CD8-positive, alpha-beta memory T cell (primary cell): ENCODE results near the gene OTC. TPM values are rescaled to one million over a fixed set of nuclear protein-coding genes. Genes with fewer than 3 reads are reported as not detected.

ENCODE experiments used
- CTCF ChIA-PET: fragments of 350-600 bp; sonication (Branson Sonifier 250); formaldehyde crosslinking; loops from one replicate; lab custom pipeline; 2021; ENCODE audit warnings: antibody characterized with exemption; lab: Charles Lee
- POLR2A ChIA-PET: fragments of 350-600 bp; sonication (Branson Sonifier 250); formaldehyde crosslinking; loops from one replicate; lab custom pipeline; 2021; ENCODE audit warnings: antibody characterized with exemption; lab: Charles Lee
- DNase-seq, 5 donors: peaks; one replicate each; pipeline versions ENCODE4 v3.0.0 to v3.0.0-alpha.2; 2020 to 2022; ENCODE audit warnings: mixed read lengths in 1 of 5
- H3K27ac ChIP-seq: one replicate; pipeline ENCODE4 v1.7.0; 2013; ENCODE audit warnings: low read depth, mild to moderate bottlenecking, low read length, moderate library complexity
- H3K27me3 ChIP-seq: 2 replicates; pipeline ENCODE4 v1.7.0; 2013; ENCODE audit warnings: low read length, mild to moderate bottlenecking; ENCODE audit not compliant: insufficient read depth, poor library complexity, severe bottlenecking
- H3K36me3 ChIP-seq: 2 replicates; pipeline ENCODE4 v1.7.0; 2013; ENCODE audit warnings: mild to moderate bottlenecking, low read length, moderate library complexity; ENCODE audit not compliant: insufficient read depth
- H3K4me1 ChIP-seq: 2 replicates; pipeline ENCODE4 v1.7.0; 2013; ENCODE audit warnings: mild to moderate bottlenecking, low read length, moderate library complexity; ENCODE audit not compliant: insufficient read depth
- H3K4me3 ChIP-seq: 2 replicates; pipeline ENCODE4 v1.7.0; 2013; ENCODE audit warnings: mild to moderate bottlenecking, low read length
- H3K9me3 ChIP-seq: 2 replicates; pipeline ENCODE4 v1.7.0; 2013; ENCODE audit warnings: mild to moderate bottlenecking, low read length
- H3K27ac Mint-ChIP-seq, 8 donors: one replicate each; pipeline ENCODE4 v1.8.0; 2020 to 2021; ENCODE audit warnings: mixed read lengths in 8 of 8, mild to moderate bottlenecking in 6 of 8, inconsistent platforms in 3 of 8, moderate library complexity in 3 of 8
- H3K27me3 Mint-ChIP-seq, 2 donors: one replicate each; pipeline ENCODE4 v1.8.0; 2020 to 2021; ENCODE audit warnings: mixed read lengths in 2 of 2, mild to moderate bottlenecking in 1 of 2, moderate library complexity in 1 of 2
- H3K36me3 Mint-ChIP-seq, 3 donors: one replicate each; pipeline ENCODE4 v1.8.0; 2020 to 2021; ENCODE audit warnings: mixed read lengths in 3 of 3, inconsistent platforms in 1 of 3, mild to moderate bottlenecking in 1 of 3
- H3K4me1 Mint-ChIP-seq, 3 donors: one replicate each; pipeline ENCODE4 v1.8.0; 2020 to 2021; ENCODE audit warnings: mixed read lengths in 3 of 3, inconsistent platforms in 1 of 3, mild to moderate bottlenecking in 1 of 3
- H3K4me3 Mint-ChIP-seq, 7 donors: one replicate each; pipeline ENCODE4 v1.8.0; 2020 to 2021; ENCODE audit warnings: mixed read lengths in 7 of 7, mild to moderate bottlenecking in 6 of 7, moderate library complexity in 4 of 7, inconsistent platforms in 2 of 7
- H3K9me3 Mint-ChIP-seq, 5 donors: one replicate each; pipeline ENCODE4 v1.8.0; 2020 to 2022; ENCODE audit warnings: mixed read lengths in 5 of 5, mild to moderate bottlenecking in 3 of 5, moderate library complexity in 2 of 5, inconsistent platforms in 1 of 5
- polyA plus RNA-seq: library from polyadenylated mRNA; unstranded; fragments of 300-500 nt; fragmentation: Illumina TruSeq; gene quantifications from one replicate; pipeline ENCODE4 v1.2.3, GENCODE V29; 2021
- total RNA-seq, 2 experiments: library from RNA; stranded (reverse); gene quantifications; one replicate each; pipeline ENCODE4 v1.2.3, GENCODE V29; 2021

The OTC gene
- total and polyA plus RNA-seq, 3 experiments from 2014 or later: 0.15 TPM; not detected in 2

GRCh38 chrX:38357747-38358673 is 5.6 kb downstream of the OTC start:
- ChIA-PET CTCF (no interaction called here), POLR2A (no interaction called here)
- Mint-ChIP-seq H3K27ac (no peak overlapping the region), H3K36me3 (no peaks in the 10 kb centered on the region), H3K9me3 (no peaks in the 10 kb centered on the region), H3K27me3 (no peaks in the 10 kb centered on the region), H3K4me1 (no peaks in the 10 kb centered on the region), H3K4me3 (no peak overlapping the region)
- Histone ChIP-seq H3K27ac (no peak overlapping the region), H3K4me3 (no peak overlapping the region), H3K36me3 (no peaks in the 10 kb centered on the region), H3K4me1 (no peaks in the 10 kb centered on the region), H3K9me3 (no peaks in the 10 kb centered on the region), H3K27me3 (no peaks in the 10 kb centered on the region)
- DNase-seq: no peak

GRCh38 chrX:38363046-38363445 is 10.6 kb downstream of the OTC start:
- H3K4me3 Mint-ChIP-seq: no peak overlapping the region
- H3K4me3 ChIP-seq: no peak overlapping the region
- H3K4me1 ChIP-seq: no peaks in the 10 kb centered on the region
- no peaks in the 10 kb centered on the region for H3K9me3 ChIP-seq
- H3K27me3 Mint-ChIP-seq: peaks cover 4% of the 10 kb centered on the region in 2 donors
- H3K36me3 Mint-ChIP-seq: no peaks in the 10 kb centered on the region
- no peaks in the 10 kb centered on the region for H3K36me3 ChIP-seq
- ChIA-PET CTCF (no interaction called here), POLR2A (no interaction called here)
- no peak overlapping the region for H3K27ac ChIP-seq
- DNase-seq: no peak
- H3K27me3 ChIP-seq: no peaks in the 10 kb centered on the region
- H3K27ac Mint-ChIP-seq: no peak overlapping the region
- H3K9me3 Mint-ChIP-seq: no peaks in the 10 kb centered on the region
- no peaks in the 10 kb centered on the region for H3K4me1 Mint-ChIP-seq

- Mint-ChIP-seq H3K9me3 (no peaks in the 10 kb centered on the region), H3K4me3 (no peak overlapping the region), H3K27me3 (peaks cover 7 to 9% of the 10 kb centered on the region in 2 donors), H3K36me3 (no peaks in the 10 kb centered on the region), H3K4me1 (no peaks in the 10 kb centered on the region), H3K27ac (no peak overlapping the region)
- Histone ChIP-seq H3K36me3 (no peaks in the 10 kb centered on the region), H3K9me3 (no peaks in the 10 kb centered on the region), H3K4me1 (no peaks in the 10 kb centered on the region), H3K27me3 (no peaks in the 10 kb centered on the region), H3K27ac (no peak overlapping the region), H3K4me3 (no peak overlapping the region)
- ChIA-PET POLR2A (no interaction called here), CTCF (no interaction called here)
- DNase-seq: no peak
Measured at GRCh38 chrX:38365954-38366353, 13.6 kb downstream of the OTC start.

- Mint-ChIP-seq H3K4me3 (no peak overlapping the region), H3K27ac (no peak overlapping the region), H3K9me3 (no peaks in the 10 kb centered on the region), H3K36me3 (no peaks in the 10 kb centered on the region), H3K27me3 (peaks cover 9 to 13% of the 10 kb centered on the region in 2 donors), H3K4me1 (no peaks in the 10 kb centered on the region)
- Histone ChIP-seq H3K4me1 (no peaks in the 10 kb centered on the region), H3K27me3 (no peaks in the 10 kb centered on the region), H3K9me3 (no peaks in the 10 kb centered on the region), H3K27ac (no peak overlapping the region), H3K36me3 (no peaks in the 10 kb centered on the region), H3K4me3 (no peak overlapping the region)
- POLR2A ChIA-PET: no interaction called here
- no peak for DNase-seq
- CTCF ChIA-PET: no interaction called here
Measured at GRCh38 chrX:38368774-38369173, 16.4 kb downstream of the OTC start.

- Histone ChIP-seq H3K36me3 (no peaks in the 10 kb centered on the region), H3K27ac (no peak overlapping the region), H3K9me3 (no peaks in the 10 kb centered on the region), H3K4me1 (no peaks in the 10 kb centered on the region), H3K27me3 (no peaks in the 10 kb centered on the region), H3K4me3 (no peak overlapping the region)
- Mint-ChIP-seq H3K9me3 (no peaks in the 10 kb centered on the region), H3K36me3 (no peaks in the 10 kb centered on the region), H3K27ac (no peak overlapping the region), H3K27me3 (peaks cover 4 to 10% of the 10 kb centered on the region in 2 donors), H3K4me1 (no peaks in the 10 kb centered on the region), H3K4me3 (no peak overlapping the region)
- CTCF ChIA-PET: no interaction called here
- POLR2A ChIA-PET: no interaction called here
- DNase-seq: no peak
Measured at GRCh38 chrX:38371641-38372040, 19.2 kb downstream of the OTC start.

- peaks cover 6 to 14% of the 10 kb centered on the region in 2 donors for H3K27me3 Mint-ChIP-seq
- no peaks in the 10 kb centered on the region for H3K4me1 Mint-ChIP-seq
- no peak overlapping the region for H3K4me3 Mint-ChIP-seq
- Histone ChIP-seq H3K4me1 (no peaks in the 10 kb centered on the region), H3K36me3 (no peaks in the 10 kb centered on the region), H3K27me3 (no peaks in the 10 kb centered on the region), H3K9me3 (no peaks in the 10 kb centered on the region), H3K27ac (no peak overlapping the region), H3K4me3 (no peak overlapping the region)
- no peak overlapping the region for H3K27ac Mint-ChIP-seq
- ChIA-PET POLR2A (no interaction called here), CTCF (no interaction called here)
- peaks cover 0 to 3% (median 0%) of the 10 kb centered on the region in 5 donors for H3K9me3 Mint-ChIP-seq
- H3K36me3 Mint-ChIP-seq: no peaks in the 10 kb centered on the region
- DNase-seq: no peak
Measured at GRCh38 chrX:38374431-38374830, 22.0 kb downstream of the OTC start.

GRCh38 chrX:38375891-38376290 is 23.5 kb downstream of the OTC start:
- no peaks in the 10 kb centered on the region for H3K36me3 ChIP-seq
- no peaks in the 10 kb centered on the region for H3K4me1 Mint-ChIP-seq
- H3K27ac ChIP-seq: no peak overlapping the region
- no peaks in the 10 kb centered on the region for H3K27me3 ChIP-seq
- H3K27me3 Mint-ChIP-seq: peaks cover 3 to 11% of the 10 kb centered on the region in 2 donors
- no peaks in the 10 kb centered on the region for H3K9me3 ChIP-seq
- no peaks in the 10 kb centered on the region for H3K4me1 ChIP-seq
- ChIA-PET CTCF (no interaction called here), POLR2A (no interaction called here)
- DNase-seq: no peak
- H3K36me3 Mint-ChIP-seq: no peaks in the 10 kb centered on the region
- H3K4me3 ChIP-seq: no peak overlapping the region
- no peak overlapping the region for H3K27ac Mint-ChIP-seq
- no peak overlapping the region for H3K4me3 Mint-ChIP-seq
- peaks cover 0 to 3% (median 0%) of the 10 kb centered on the region in 5 donors for H3K9me3 Mint-ChIP-seq

- H3K27me3 ChIP-seq: no peaks in the 10 kb centered on the region
- Mint-ChIP-seq H3K27ac (no peak overlapping the region), H3K4me3 (no peak overlapping the region), H3K4me1 (no peaks in the 10 kb centered on the region), H3K36me3 (no peaks in the 10 kb centered on the region), H3K9me3 (peaks cover 0 to 3% (median 0%) of the 10 kb centered on the region in 5 donors), H3K27me3 (peaks cover 6 to 11% of the 10 kb centered on the region in 2 donors)
- ChIA-PET POLR2A (no interaction called here), CTCF (no interaction called here)
- H3K36me3 ChIP-seq: no peaks in the 10 kb centered on the region
- no peaks in the 10 kb centered on the region for H3K4me1 ChIP-seq
- H3K4me3 ChIP-seq: no peak overlapping the region
- H3K9me3 ChIP-seq: no peaks in the 10 kb centered on the region
- no peak overlapping the region for H3K27ac ChIP-seq
- no peak for DNase-seq
Measured at GRCh38 chrX:38376747-38377146, 24.3 kb downstream of the OTC start.
